Measurements from ENCODE around the gene COL2A1. TPM values are rescaled to one million over a fixed set of nuclear protein-coding genes. Genes with fewer than 3 reads are reported as not detected.

COL2A1 gene
- total and polyA plus RNA-seq, 8 donors: 2.2 to 14.5 (median 6.8) TPM; not detected in 2

- H3K9me3 ChIP-seq: no peaks in the 10 kb centered on the region
- DNase-seq: no peak
- intact Hi-C loops (cut with DNase I; ENCODE audit: low total_unique reads): no loop called here
- peaks cover 0 to 29% (median 0%) of the 10 kb centered on the region in 3 donors for H3K27me3 ChIP-seq
- no peak overlapping the region for H3K27ac ChIP-seq
- H3K4me1 ChIP-seq: peaks cover 5 to 13% (median 5%) of the 10 kb centered on the region in 4 donors
- no peaks in the 10 kb centered on the region for H3K36me3 ChIP-seq
- no peak for TF ChIP-seq CTCF (IDR thresholded peaks at IDR 0.05)
- no peak for TF ChIP-seq EP300 (IDR thresholded peaks at IDR 0.05)
- no peak for TF ChIP-seq POLR2A (IDR thresholded peaks at IDR 0.05)
- no peak for TF ChIP-seq POLR2AphosphoS5 (IDR thresholded peaks at IDR 0.05)
- WGBS, 5 donors: 77 to 87% (median 83%) methylated on average over 5 of the region's 5 CpGs
- no peak overlapping the region for H3K4me3 ChIP-seq
Measured at GRCh38 chr12:48017496-48017895, 13.2 kb upstream of the COL2A1 start.

GRCh38 chr12:48016373-48017020 is 12.2 kb upstream of the COL2A1 start:
- TF ChIP-seq POLR2A (IDR thresholded peaks at IDR 0.05) (no peak), EP300 (IDR thresholded peaks at IDR 0.05) (no peak)
- H3K4me3 ChIP-seq: no peak overlapping the region
- H3K9me3 ChIP-seq: no peaks in the 10 kb centered on the region
- no peaks in the 10 kb centered on the region for H3K36me3 ChIP-seq
- WGBS, 5 donors: 61 to 86% (median 79%) methylated on average over 7 to 8 of the region's 8 CpGs
- H3K4me1 ChIP-seq: peaks cover 0 to 5% (median 0%) of the 10 kb centered on the region in 4 donors
- DNase-seq: no peak
- H3K27ac ChIP-seq: no peak overlapping the region
- intact Hi-C loops (cut with DNase I; ENCODE audit: low total_unique reads): no loop called here
- peaks cover 0 to 21% (median 0%) of the 10 kb centered on the region in 3 donors for H3K27me3 ChIP-seq

- WGBS, 5 donors: 86 to 93% (median 87%) methylated on average over 6 to 7 of the region's 7 CpGs
- Histone ChIP-seq H3K4me1 (peaks cover 0 to 4% (median 0%) of the 10 kb centered on the region in 4 donors), H3K36me3 (no peaks in the 10 kb centered on the region), H3K27ac (no peak overlapping the region), H3K4me3 (no peak overlapping the region), H3K9me3 (no peaks in the 10 kb centered on the region), H3K27me3 (peaks cover 0 to 23% (median 0%) of the 10 kb centered on the region in 3 donors)
- DNase-seq: no peak
- intact Hi-C loops (cut with DNase I; ENCODE audit: low total_unique reads): no loop called here
- TF ChIP-seq POLR2AphosphoS5 (IDR thresholded peaks at IDR 0.05): no peak
- TF ChIP-seq EP300 (IDR thresholded peaks at IDR 0.05): no peak
- no peak for TF ChIP-seq POLR2A (IDR thresholded peaks at IDR 0.05)
- no peak for TF ChIP-seq CTCF (IDR thresholded peaks at IDR 0.05)
Measured at GRCh38 chr12:48015954-48016353, 11.7 kb upstream of the COL2A1 start.

GRCh38 chr12:48015129-48015528 is 10.9 kb upstream of the COL2A1 start:
- Histone ChIP-seq H3K4me1 (peaks cover 0 to 4% (median 0%) of the 10 kb centered on the region in 4 donors), H3K36me3 (no peaks in the 10 kb centered on the region), H3K27me3 (peaks cover 0 to 30% (median 0%) of the 10 kb centered on the region in 3 donors), H3K27ac (no peak overlapping the region), H3K9me3 (no peaks in the 10 kb centered on the region), H3K4me3 (no peak overlapping the region)
- TF ChIP-seq EP300 (IDR thresholded peaks at IDR 0.05) (no peak), POLR2AphosphoS5 (IDR thresholded peaks at IDR 0.05) (no peak), POLR2A (IDR thresholded peaks at IDR 0.05) (no peak), CTCF (IDR thresholded peaks at IDR 0.05) (no peak)
- 29 to 88% (median 55%) methylated on average over 1 of the region's 1 CpG for WGBS, 5 donors
- intact Hi-C loops (cut with DNase I; ENCODE audit: low total_unique reads): no loop called here
- DNase-seq: no peak

- Histone ChIP-seq H3K4me1 (peaks cover 0 to 4% (median 0%) of the 10 kb centered on the region in 4 donors), H3K27me3 (peaks cover 0 to 48% (median 0%) of the 10 kb centered on the region in 3 donors), H3K4me3 (no peak overlapping the region), H3K36me3 (no peaks in the 10 kb centered on the region), H3K27ac (no peak overlapping the region), H3K9me3 (no peaks in the 10 kb centered on the region)
- peak; percentile 54 to 92 for DNase-seq
- intact Hi-C loops (cut with DNase I; ENCODE audit: low total_unique reads): no loop called here
- TF ChIP-seq POLR2AphosphoS5 (IDR thresholded peaks at IDR 0.05) (peak in 1 of 3 donors; percentile 19), POLR2A (IDR thresholded peaks at IDR 0.05) (no peak)
- WGBS, 5 donors: 28 to 47% (median 34%) methylated on average over 2 of the region's 2 CpGs
Measured at GRCh38 chr12:48013287-48013686, 9.0 kb upstream of the COL2A1 start.

All from stomach (tissue), 9 donors.